Amniotic epithelial cell (primary cell): Measurements from ENCODE around the gene XKR7.
"Not testable (repeated sequence)": the region's sequence is repeated elsewhere in the genome, so short reads cannot be mapped to it uniquely, and the experiment has no call there.

Source experiments
- DNase-seq: peaks from one replicate; pipeline ENCODE4 v3.0.0-alpha.2; 2010; ENCODE audit warnings: low read depth

Gene XKR7

GRCh38 chr20:31967830-31968249 lies at the start of gene XKR7:
Gene XKR7 (plus strand): TSS chr20:31968151. CDS start chr20:31968176, 25 bp downstream.
- DNase-seq = no peak

DNA sequence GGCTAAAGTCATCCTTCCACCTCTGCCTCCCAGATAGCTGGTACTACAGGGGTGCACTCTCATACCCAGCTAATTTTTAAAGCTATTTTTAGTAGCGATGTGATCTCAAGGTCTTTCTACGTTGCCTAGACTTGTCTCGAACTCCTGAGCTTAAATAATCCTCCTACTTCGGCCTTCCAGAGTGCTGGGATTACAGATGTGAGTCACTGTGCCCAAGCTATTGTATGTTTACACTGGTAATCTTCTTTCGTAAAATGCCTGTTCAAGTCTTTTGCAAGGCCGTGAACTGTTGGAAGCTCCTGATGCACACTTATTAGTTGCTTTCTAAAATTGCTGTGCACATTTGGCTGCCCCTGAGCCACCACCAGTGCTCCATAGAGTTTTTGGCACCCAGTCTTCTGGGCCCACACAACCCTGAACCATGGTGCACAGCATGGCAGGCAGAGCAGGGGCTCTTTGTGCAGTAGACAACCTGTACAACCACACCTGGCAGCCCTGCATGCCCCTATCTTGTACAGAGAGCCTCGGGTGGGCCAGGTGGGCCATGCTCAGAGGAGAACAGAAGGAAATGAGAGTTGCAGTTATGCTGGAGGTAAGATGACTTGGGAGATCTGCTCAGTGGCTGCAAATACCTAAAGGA lies 49.4 kb upstream of the XKR7 start:
- DNase-seq = peak; percentile 46

DNA sequence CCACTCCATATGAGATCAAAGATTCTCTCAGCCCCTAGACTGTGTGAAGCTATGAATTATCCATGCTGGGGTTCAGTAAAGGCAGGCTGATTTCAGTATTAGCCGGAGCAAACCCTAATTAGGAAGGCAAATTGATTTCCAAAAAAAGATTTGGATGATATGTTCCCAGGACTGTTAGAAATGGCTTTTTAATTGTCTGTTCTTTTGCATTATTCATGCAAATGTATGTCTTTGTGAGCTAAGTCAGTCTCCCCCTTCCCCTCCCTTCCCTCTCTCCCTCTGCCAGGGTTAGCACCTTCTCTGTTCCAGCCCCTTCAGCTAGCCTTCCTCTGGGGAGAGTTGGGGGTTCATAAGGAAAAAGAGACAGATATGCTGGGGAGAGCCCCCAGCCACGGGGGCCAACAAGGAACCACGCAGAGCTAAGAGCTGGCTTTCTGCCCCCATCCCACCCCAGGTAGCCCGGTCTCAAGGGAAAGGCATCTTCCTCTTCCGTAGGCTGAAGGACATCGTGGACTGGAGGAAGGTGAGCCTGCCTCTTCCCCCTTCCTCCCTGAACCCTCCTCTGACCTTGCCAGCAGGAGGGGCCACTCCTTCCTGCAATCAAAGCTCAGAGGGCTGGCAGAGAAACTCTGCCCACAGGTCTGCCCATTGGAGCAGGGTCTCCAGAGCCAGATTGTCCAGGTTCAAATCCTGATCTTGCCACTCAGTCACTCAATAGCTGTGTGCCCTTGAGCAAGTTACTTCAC lies 48.4 kb upstream of the XKR7 start:
- DNase-seq = no peak

- DNase-seq = no peak
These were observed 47.6 kb upstream of the XKR7 start for GRCh38 chr20:31920275-31920855.

DNA sequence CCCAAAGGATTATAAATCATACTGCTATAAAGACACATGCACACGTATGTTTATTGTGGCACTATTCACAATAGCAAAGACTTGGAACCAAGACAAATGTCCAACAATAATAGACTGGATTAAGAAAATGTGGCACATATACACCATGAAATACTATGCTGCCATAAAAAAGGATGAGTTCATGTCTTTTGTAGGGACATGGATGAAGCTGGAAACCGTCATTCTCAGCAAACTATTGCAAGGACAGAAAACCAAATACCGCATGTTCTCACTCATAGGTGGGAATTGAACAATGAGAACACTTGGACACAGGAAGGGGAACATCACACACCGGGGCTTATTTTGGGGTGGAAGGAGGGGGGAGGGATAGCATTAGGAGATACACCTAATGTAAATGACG lies 46.5 kb upstream of the XKR7 start:
- not testable (repeated sequence) for DNase-seq

GRCh38 chr20:31922181-31922580 lies 45.8 kb upstream of the XKR7 start:
- DNase-seq = no peak

DNA sequence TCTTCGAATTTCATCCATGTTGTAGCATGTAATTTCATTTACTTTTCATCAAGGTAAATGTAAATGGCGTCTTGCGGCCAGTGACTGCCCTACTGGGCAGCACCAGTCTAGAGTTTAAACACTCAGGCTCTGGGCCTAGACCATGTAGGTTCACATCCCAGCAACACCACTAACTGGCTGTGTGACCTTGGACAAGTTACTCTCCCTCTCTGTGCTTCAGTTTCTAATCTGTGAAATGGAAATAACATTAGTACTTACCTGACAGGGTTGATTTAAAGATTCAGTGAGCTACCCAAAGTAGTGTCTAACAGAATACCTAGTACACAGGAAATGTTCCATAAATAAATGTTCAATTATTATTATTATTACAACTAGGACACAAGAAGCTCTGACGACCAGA lies 45.4 kb upstream of the XKR7 start:
- DNase-seq = no peak

DNA sequence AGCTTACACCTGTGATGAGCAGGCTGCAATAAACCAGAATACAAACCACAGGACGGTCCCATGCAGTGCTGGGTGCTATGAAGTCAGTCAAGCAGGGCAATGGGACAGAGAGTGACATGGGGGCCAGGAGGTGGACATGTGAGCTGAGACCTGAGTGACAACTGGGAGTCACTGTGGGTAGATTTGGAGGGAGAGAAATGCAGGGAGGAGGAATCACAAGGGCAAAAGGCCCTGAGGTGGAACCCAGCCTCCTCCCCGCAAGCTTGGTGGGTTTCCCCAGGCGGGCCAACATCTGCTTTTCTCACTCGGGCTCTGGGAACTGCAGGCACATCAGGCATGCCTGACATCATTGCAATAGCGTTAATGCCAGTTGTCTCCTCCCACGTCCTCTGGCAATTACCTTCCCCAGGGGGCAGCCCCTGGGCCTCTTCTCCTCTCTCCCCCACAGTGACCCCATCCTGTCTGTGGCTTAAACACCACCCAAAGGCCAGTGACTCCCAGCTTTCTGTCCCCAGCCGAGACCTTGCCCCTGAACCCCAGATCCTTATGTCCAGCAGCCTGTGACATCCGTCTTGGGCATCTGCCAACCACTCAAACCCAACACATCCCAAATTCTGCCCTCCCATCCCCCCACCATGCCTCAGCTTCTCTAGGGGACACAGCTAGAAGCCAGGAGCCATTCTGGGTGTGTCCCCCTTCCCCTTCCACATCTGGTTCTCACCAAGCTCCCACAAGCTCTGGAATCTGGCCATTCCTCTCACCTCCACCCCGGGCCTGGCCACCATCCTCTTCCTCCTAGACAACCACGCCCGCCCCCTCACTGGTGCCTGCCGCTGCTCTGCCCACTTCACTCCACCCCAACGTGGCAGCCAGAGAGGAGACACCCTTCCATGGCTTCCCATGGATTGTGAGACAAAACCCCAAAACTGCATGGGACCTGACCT lies 44.3 kb upstream of the XKR7 start:
- DNase-seq = no peak

DNA sequence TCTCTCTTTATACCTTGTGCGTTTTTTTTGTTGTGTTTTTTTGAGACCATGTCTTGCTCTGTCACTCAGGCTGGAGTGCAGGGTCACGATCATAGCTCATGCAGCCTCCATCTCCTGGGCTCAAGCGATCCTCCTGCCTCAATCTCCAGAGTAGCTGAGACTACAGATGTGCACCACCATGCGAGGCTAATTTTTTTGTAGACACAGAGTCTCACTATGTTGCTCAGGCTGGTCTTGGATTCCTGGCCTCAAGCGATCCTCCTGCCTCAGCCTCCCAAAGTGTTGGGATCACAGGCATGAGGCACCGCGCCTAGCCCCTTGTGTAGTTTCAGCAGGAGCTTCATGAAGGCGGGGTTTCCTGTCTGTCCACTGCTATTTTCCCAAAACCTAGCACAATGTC lies 43.4 kb upstream of the XKR7 start:
- no peak for DNase-seq

DNA sequence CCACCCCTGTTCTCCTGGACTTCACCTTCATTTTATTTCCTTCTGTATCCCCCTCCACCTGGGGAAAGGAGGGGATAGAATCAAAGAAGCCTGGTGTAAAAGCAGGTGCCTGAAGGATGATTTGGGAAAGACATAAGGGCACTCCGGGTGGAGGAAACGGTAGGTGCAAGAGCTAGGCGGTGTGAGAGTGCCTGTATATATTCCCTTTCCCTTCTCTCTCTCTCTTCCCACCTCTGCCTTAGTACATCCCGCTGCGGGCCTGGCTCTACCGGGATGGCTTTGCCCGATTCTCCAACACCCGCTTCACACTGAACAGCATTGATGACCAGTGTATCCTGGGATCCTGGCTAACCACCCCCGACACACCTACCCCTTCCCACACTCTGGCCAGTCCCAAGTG lies 42.3 kb upstream of the XKR7 start:
- no peak for DNase-seq

DNA sequence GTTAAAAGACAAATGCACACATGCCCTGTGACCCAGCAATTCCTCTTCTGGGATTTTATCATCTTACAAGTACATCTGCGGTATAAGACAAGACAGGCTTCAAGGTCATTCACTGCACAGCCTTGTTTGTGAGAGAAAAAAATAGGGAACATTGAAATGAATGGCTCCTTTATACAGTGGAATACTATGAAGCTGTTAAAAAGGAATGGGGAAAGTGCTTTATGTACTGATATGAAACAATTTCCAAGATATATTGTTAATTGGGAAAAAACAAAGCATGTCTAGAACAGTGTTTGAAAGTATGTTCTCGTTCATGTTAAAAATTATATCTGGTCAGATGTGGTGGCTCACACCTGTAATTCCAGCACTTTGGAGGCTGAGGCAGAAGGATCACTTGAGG lies 41.5 kb upstream of the XKR7 start:
- no peak for DNase-seq

DNA sequence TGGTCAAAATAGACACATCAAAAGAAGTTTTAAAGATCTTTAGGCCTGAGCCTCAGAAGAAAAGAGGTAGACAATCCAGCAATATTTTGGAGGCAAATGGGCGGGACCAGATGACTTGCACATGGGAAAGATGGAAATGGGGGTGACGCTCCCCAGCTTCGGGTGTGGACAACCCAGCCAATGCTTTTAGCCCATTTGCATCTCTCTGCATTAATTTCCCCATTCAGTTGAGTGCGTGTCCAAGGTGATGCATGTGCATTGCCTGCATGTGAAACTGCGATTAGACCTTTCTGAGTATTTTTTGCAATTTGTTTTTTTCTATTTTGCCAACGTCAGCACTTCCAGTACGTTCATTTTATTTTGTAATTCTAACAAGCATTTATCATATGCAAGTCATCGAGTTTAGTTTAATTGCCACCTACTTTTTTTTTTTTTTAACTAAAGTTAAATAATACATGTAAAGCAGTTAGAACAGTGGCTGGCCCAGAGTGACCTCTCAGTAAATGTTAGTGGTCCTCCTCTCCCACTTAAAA lies 40.3 kb upstream of the XKR7 start:
- no peak for DNase-seq

GRCh38 chr20:31929631-31930030 lies 38.3 kb upstream of the XKR7 start:
- DNase-seq = not testable (repeated sequence)

DNA sequence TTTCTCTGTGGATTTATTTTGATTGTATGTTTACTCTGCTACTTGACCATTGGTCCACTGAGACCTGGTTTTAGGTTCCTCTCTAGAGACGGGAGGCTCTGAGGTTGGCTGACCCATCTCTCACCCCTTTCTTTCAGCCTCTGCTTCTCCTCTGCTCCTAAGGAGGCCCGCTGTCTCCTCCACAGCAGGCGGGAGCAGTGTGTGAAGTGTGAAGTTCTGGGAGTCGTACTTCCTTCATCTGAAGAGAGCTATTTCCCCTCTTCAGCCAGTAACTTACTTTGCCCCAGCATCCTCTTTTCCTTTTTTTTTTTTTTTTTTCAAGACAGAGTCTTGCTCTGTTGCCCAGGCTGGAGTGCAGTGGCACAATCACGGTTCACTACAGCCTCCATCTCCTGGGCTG lies 37.2 kb upstream of the XKR7 start:
- no peak for DNase-seq

GRCh38 chr20:31933698-31934097 lies 34.3 kb upstream of the XKR7 start:
- DNase-seq = no peak

DNA sequence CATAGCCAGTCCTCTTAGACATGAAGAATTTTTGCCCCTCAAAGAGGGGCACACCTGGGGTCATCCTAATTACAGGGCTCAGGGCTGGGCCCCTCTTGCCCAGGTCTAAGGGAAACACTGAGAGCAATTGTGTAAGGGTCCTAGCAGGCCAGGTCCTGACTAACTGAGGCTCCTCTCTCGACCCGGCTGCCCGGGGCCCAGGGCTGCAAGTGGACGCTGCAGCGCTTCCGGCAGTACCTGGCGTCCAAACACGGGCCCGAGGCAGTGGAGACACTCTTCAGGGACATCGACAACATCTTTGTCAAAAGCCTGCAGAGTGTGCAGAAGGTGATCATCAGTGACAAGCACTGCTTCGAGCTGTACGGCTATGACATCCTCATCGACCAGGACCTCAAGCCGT lies 33.5 kb upstream of the XKR7 start:
- no peak for DNase-seq

- no peak for DNase-seq
These were observed 32.8 kb upstream of the XKR7 start for GRCh38 chr20:31934968-31935764.

DNA sequence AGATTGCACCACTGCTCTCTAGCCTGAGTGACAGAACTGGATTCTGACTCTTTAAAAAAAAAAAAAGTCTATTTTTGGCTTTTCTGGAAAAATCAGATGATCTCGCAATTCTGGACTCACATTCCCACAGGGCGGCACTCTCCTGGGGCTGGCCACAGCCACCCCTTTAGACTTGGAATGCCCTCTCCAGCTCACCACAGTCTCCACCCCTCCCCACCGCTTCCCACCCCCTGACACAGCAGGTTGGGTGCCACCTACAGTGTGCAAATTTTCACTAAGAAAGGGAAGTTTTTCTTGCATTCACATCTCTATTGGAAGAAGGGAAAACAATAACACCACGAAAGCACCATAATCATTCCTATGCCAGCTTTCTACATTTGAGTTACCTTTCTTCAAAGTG lies 31.5 kb upstream of the XKR7 start:
- DNase-seq = no peak

DNA sequence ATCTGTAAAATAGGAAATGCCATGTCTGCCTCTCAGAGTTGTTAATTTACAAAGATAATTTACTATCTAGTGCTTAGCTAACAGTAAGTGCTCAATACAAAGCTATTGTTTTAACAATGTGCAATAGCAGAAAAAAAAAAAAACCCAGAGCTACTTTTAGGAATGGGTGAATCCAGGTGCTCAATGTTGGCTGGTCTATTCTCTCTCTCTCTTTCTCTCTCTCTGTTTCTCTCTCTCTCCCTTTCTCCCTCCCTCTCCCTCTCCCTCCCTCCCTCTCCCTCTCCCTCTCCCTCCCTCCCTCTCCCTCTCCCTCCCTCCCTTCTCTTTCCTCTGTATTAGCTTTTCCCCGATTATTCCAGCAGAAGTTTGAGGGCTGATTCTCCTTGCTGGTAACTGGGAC lies 30.1 kb upstream of the XKR7 start:
- DNase-seq = no peak

DNA sequence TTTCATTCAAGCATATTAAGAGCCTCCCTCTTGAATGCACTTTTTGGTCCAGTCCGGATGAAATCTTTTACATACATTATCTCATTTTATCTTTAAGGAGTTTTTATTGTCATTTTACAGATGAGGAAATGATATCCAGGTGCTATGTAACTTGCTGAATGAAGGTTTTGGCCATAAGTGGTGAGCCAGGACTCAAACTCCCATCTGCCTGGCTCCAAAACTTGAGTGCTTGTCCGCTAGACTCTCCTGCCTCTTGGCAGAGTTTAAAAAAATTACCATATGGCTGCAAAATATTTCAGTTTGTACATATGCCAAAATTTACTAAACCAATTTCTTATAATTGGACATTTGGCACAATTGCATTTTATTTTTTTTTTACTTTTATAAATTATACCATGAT lies 28.3 kb upstream of the XKR7 start:
- DNase-seq = no peak

- no peak for DNase-seq
These were observed 24.9 kb upstream of the XKR7 start for GRCh38 chr20:31943052-31943471.
